ENCODE results near the gene C5orf63.

C5orf63 gene

DNA sequence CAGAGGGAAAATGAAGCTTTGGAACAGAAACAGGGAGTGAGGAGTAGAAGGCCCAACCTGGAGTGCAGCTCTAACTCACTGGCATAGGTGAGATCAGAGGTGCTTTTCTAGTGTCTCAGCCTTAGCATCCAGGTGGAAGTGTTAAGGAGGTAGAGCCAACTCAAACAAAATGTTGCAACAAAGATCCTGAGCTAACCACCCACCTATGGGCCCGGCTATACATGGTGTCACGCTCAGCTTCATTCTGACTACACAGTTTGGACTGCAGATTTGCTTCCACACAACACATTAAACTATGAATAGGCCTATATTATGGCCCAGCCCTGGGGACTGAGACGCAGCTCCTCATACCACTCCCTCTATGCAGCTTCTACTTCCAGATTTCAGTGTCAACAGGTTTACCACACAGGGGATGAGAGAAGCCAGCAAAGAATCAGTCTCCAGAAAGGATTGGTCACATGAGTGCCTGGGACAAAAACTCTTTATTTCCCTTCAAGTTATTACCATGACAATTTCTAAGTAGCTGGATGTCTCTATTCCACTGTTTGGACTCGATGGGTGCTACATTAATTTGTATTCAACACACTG lies 9.0 kb downstream of the C5orf63 start:
- no peaks in the 10 kb centered on the region for H3K4me1 ChIP-seq (ENCODE audit: insufficient read depth, low read length, severe bottlenecking)
- H3K9ac ChIP-seq (ENCODE audit: low read length) = no peak overlapping the region
- H4K20me1 ChIP-seq (ENCODE audit: insufficient read depth, low read length) = no peaks in the 10 kb centered on the region
- H3K9me3 ChIP-seq (ENCODE audit: low read length) = no peaks in the 10 kb centered on the region
- H3F3A ChIP-seq (ENCODE audit: insufficient read depth, low read length) = no peaks in the 10 kb centered on the region
- H3K27me3 ChIP-seq (ENCODE audit: insufficient read depth, low read length) = no peaks in the 10 kb centered on the region
- no peak overlapping the region for H3K27ac ChIP-seq (ENCODE audit: low read depth, low read length, poor library complexity, severe bottlenecking)
- H3K4me2 ChIP-seq (ENCODE audit: low read length) = no peak overlapping the region
- H3K4me3 ChIP-seq (ENCODE audit: low read depth, low read length, poor library complexity, severe bottlenecking) = no peak overlapping the region
- TF ChIP-seq, protein P1, sequence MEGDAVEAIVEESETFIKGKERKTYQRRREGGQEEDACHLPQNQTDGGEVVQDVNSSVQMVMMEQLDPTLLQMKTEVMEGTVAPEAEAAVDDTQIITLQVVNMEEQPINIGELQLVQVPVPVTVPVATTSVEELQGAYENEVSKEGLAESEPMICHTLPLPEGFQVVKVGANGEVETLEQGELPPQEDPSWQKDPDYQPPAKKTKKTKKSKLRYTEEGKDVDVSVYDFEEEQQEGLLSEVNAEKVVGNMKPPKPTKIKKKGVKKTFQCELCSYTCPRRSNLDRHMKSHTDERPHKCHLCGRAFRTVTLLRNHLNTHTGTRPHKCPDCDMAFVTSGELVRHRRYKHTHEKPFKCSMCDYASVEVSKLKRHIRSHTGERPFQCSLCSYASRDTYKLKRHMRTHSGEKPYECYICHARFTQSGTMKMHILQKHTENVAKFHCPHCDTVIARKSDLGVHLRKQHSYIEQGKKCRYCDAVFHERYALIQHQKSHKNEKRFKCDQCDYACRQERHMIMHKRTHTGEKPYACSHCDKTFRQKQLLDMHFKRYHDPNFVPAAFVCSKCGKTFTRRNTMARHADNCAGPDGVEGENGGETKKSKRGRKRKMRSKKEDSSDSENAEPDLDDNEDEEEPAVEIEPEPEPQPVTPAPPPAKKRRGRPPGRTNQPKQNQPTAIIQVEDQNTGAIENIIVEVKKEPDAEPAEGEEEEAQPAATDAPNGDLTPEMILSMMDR (IDR thresholded peaks at IDR 0.05; ENCODE audit: low read length) = no peak
- no peak for TF ChIP-seq EZH2 (IDR thresholded peaks at IDR 0.05; ENCODE audit: borderline replicate concordance, low read length)
- peaks cover 21% of the 10 kb centered on the region; the same call in 1 of the 2 replicates for H3K36me3 ChIP-seq (ENCODE audit: insufficient read depth, low read length)
- H2AFZ ChIP-seq (ENCODE audit: low read length) = no peak overlapping the region
- H3K9me2 ChIP-seq (ENCODE audit: low read depth, low read length) = no peaks in the 10 kb centered on the region
- no peaks in the 10 kb centered on the region for H3K79me2 ChIP-seq (ENCODE audit: insufficient read depth, low read length)

DNA sequence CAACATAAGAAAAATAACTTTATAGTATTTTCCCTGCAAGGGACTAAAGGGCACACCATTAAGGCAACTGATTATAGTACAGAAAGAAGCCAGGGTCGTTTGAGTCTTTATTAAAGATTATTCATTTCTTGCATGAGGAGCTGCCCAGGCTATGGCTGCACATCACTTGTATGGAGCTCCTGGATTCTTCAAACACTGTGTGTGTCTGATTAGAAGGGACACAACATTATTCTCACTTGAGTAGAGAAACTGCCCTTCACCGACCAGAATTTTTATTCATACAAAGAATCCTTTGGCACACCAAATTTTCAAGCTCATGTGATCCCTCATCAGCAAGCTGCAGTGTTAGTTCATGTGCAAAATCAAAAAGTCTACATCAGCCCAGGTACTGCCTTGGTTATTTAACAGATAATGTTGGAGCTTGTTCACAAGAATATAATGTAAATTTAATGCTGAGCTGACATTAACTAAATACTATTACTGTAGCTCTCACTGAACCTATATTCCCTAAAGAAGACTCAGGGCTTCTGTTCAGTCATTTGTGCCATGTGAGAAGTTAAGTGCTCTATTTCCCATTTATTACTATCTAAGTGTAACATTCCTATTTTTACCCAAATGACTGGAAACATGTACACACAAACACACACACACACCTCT lies 9.9 kb downstream of the C5orf63 start:
- H3K27ac ChIP-seq (ENCODE audit: low read depth, low read length, poor library complexity, severe bottlenecking) = no peak overlapping the region
- H3K9me2 ChIP-seq (ENCODE audit: low read depth, low read length) = no peaks in the 10 kb centered on the region
- H3K4me2 ChIP-seq (ENCODE audit: low read length) = no peak overlapping the region
- no peaks in the 10 kb centered on the region for H3K9me3 ChIP-seq (ENCODE audit: low read length)
- peaks cover 14% of the 10 kb centered on the region; the same call in 1 of the 2 replicates for H3K36me3 ChIP-seq (ENCODE audit: insufficient read depth, low read length)
- H4K20me1 ChIP-seq (ENCODE audit: insufficient read depth, low read length) = no peaks in the 10 kb centered on the region
- H2AFZ ChIP-seq (ENCODE audit: low read length) = no peak overlapping the region
- H3K27me3 ChIP-seq (ENCODE audit: insufficient read depth, low read length) = no peaks in the 10 kb centered on the region
- H3F3A ChIP-seq (ENCODE audit: insufficient read depth, low read length) = no peaks in the 10 kb centered on the region
- H3K4me3 ChIP-seq (ENCODE audit: low read depth, low read length, poor library complexity, severe bottlenecking) = no peak overlapping the region
- H3K9ac ChIP-seq (ENCODE audit: low read length) = no peak overlapping the region
- H3K4me1 ChIP-seq (ENCODE audit: insufficient read depth, low read length, severe bottlenecking) = no peaks in the 10 kb centered on the region
- TF ChIP-seq, protein P1 (IDR thresholded peaks at IDR 0.05; ENCODE audit: low read length) = no peak
- TF ChIP-seq EZH2 (IDR thresholded peaks at IDR 0.05; ENCODE audit: borderline replicate concordance, low read length) = no peak
- H3K79me2 ChIP-seq (ENCODE audit: insufficient read depth, low read length) = no peaks in the 10 kb centered on the region

DNA sequence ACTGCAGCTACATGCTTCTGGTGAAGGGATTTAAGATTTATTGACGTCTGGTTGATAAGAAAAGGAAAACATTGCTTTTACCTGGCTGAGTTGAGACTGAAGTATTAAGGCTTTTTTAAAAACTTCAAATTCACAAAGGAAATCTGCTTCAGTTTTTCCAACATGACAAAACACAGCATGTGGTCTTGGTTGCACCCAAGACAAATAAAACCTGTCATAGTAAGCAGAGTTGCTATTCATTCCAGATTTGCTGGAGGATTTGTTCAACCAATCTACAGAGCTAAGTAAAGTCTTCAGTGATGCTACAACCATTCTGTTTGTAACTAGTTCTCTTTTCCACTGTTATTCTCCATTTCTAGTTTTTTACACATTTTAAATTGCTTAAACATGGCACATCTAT lies 11.3 kb downstream of the C5orf63 start:
- H3K4me2 ChIP-seq (ENCODE audit: low read length) = no peak overlapping the region
- no peak overlapping the region for H2AFZ ChIP-seq (ENCODE audit: low read length)
- H4K20me1 ChIP-seq (ENCODE audit: insufficient read depth, low read length) = no peaks in the 10 kb centered on the region
- H3K27me3 ChIP-seq (ENCODE audit: insufficient read depth, low read length) = no peaks in the 10 kb centered on the region
- TF ChIP-seq EZH2 (IDR thresholded peaks at IDR 0.05; ENCODE audit: borderline replicate concordance, low read length) = no peak
- TF ChIP-seq, protein P1 (IDR thresholded peaks at IDR 0.05; ENCODE audit: low read length) = no peak
- H3F3A ChIP-seq (ENCODE audit: insufficient read depth, low read length) = no peaks in the 10 kb centered on the region
- no peaks in the 10 kb centered on the region for H3K9me2 ChIP-seq (ENCODE audit: low read depth, low read length)
- peaks cover 14% of the 10 kb centered on the region for H3K36me3 ChIP-seq (ENCODE audit: insufficient read depth, low read length)
- no peaks in the 10 kb centered on the region for H3K4me1 ChIP-seq (ENCODE audit: insufficient read depth, low read length, severe bottlenecking)
- no peaks in the 10 kb centered on the region for H3K79me2 ChIP-seq (ENCODE audit: insufficient read depth, low read length)
- no peak overlapping the region for H3K4me3 ChIP-seq (ENCODE audit: low read depth, low read length, poor library complexity, severe bottlenecking)
- H3K9me3 ChIP-seq (ENCODE audit: low read length) = no peaks in the 10 kb centered on the region
- no peak overlapping the region for H3K9ac ChIP-seq (ENCODE audit: low read length)
- H3K27ac ChIP-seq (ENCODE audit: low read depth, low read length, poor library complexity, severe bottlenecking) = no peak overlapping the region

All from OCI-LY1 (cell line).